ENCODE results near the gene TAF4. TPM values are rescaled to one million over a fixed set of nuclear protein-coding genes. Genes with fewer than 3 reads are reported as not detected.

The TAF4 gene
- total and polyA plus RNA-seq, 2 of the 13 experiments (the other 11 are each of a cell fraction or from before 2014, with no cell fraction given), result 5.9 to 12.0 TPM

DNA sequence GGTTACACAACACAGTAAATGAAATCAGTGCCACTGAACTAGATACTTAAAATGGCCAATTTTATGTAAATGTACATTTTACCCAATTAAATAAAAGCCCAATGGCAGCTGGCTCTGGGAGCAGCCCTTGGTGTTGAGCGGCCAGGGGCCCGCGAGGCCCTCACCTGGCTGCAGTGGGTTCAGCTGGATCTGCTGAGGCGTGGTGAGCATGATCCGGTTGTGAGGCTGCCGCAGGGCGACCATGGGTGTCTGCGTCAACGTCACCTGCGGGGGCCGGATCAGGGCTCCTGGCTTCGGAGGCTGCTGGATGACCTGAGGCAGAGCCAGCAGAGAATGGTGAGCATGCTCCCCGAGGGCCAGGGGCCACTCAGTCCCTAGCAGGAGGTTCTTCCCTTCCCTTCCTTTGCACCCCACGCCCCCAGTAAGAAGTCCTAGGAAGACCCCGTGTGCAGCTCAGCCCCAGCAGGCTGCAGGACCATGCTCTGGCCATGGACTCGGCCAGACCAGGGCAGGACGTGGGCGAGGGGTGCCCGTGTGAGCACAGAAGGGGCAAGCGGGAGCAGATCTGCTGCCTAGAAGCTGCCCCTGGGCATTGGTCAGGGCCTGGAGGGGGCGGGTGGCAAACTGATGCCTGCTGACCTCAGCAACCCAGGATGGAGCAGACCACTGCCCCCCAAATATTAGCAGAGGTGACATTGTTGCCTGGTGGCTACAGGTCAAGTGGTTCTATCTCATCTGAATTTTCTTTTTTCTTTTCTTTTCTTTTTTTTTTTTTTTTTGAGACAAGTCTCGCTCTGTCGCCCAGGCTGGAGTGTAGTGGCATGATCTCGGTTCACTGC is 61.9 kb downstream of the TAF4 start (continued):
- TF ChIP-seq ZNF737 (CRISPR knock-in tag; IDR thresholded peaks at IDR 0.05; ENCODE audit: borderline replicate concordance) (no peak), NR3C1 (CRISPR knock-in tag; IDR thresholded peaks at IDR 0.05) (no peak), GLI4 (CRISPR knock-in tag; IDR thresholded peaks at IDR 0.05; ENCODE audit: borderline replicate concordance) (no peak), NR2F1 (CRISPR knock-in tag; IDR thresholded peaks at IDR 0.05) (no peak), RARA (CRISPR knock-in tag; IDR thresholded peaks at IDR 0.05) (no peak), ZNF331 (CRISPR knock-in tag; IDR thresholded peaks at IDR 0.05) (no peak), AGO2 (optimal IDR thresholded peaks at IDR 0.05; ENCODE audit: low read depth, low read length) (peak; percentile 43), ZBTB7B (CRISPR knock-in tag; IDR thresholded peaks at IDR 0.05) (no peak), THAP11 (CRISPR knock-in tag; IDR thresholded peaks at IDR 0.05) (no peak), ZSCAN20 (CRISPR knock-in tag; IDR thresholded peaks at IDR 0.05; ENCODE audit: borderline replicate concordance) (no peak), PCBP1 (IDR thresholded peaks at IDR 0.05; ENCODE audit: borderline replicate concordance, low read depth, low read length) (no peak), RAD51 (IDR thresholded peaks at IDR 0.05; ENCODE audit: borderline replicate concordance) (no peak), PAWR (CRISPR knock-in tag; IDR thresholded peaks at IDR 0.05; ENCODE audit: borderline replicate concordance) (no peak), ZNF253 (CRISPR knock-in tag; IDR thresholded peaks at IDR 0.05; ENCODE audit: borderline replicate concordance) (peak; percentile 49; the same call in 1 of the 2 replicates), RARG (CRISPR knock-in tag; IDR thresholded peaks at IDR 0.05; ENCODE audit: low read depth) (no peak), ZNF75D (CRISPR knock-in tag; IDR thresholded peaks at IDR 0.05; ENCODE audit: borderline replicate concordance) (no peak)
- TF ChIP-seq, protein P1, sequence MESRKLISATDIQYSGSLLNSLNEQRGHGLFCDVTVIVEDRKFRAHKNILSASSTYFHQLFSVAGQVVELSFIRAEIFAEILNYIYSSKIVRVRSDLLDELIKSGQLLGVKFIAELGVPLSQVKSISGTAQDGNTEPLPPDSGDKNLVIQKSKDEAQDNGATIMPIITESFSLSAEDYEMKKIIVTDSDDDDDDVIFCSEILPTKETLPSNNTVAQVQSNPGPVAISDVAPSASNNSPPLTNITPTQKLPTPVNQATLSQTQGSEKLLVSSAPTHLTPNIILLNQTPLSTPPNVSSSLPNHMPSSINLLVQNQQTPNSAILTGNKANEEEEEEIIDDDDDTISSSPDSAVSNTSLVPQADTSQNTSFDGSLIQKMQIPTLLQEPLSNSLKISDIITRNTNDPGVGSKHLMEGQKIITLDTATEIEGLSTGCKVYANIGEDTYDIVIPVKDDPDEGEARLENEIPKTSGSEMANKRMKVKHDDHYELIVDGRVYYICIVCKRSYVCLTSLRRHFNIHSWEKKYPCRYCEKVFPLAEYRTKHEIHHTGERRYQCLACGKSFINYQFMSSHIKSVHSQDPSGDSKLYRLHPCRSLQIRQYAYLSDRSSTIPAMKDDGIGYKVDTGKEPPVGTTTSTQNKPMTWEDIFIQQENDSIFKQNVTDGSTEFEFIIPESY (CRISPR knock-in tag; IDR thresholded peaks at IDR 0.05), result peak; percentile 49; the same call in 1 of the 2 replicates
- TF ChIP-seq, protein P2, sequence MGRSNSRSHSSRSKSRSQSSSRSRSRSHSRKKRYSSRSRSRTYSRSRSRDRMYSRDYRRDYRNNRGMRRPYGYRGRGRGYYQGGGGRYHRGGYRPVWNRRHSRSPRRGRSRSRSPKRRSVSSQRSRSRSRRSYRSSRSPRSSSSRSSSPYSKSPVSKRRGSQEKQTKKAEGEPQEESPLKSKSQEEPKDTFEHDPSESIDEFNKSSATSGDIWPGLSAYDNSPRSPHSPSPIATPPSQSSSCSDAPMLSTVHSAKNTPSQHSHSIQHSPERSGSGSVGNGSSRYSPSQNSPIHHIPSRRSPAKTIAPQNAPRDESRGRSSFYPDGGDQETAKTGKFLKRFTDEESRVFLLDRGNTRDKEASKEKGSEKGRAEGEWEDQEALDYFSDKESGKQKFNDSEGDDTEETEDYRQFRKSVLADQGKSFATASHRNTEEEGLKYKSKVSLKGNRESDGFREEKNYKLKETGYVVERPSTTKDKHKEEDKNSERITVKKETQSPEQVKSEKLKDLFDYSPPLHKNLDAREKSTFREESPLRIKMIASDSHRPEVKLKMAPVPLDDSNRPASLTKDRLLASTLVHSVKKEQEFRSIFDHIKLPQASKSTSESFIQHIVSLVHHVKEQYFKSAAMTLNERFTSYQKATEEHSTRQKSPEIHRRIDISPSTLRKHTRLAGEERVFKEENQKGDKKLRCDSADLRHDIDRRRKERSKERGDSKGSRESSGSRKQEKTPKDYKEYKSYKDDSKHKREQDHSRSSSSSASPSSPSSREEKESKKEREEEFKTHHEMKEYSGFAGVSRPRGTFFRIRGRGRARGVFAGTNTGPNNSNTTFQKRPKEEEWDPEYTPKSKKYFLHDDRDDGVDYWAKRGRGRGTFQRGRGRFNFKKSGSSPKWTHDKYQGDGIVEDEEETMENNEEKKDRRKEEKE (IDR thresholded peaks at IDR 0.05), result no peak
- TF ChIP-seq, protein P3, sequence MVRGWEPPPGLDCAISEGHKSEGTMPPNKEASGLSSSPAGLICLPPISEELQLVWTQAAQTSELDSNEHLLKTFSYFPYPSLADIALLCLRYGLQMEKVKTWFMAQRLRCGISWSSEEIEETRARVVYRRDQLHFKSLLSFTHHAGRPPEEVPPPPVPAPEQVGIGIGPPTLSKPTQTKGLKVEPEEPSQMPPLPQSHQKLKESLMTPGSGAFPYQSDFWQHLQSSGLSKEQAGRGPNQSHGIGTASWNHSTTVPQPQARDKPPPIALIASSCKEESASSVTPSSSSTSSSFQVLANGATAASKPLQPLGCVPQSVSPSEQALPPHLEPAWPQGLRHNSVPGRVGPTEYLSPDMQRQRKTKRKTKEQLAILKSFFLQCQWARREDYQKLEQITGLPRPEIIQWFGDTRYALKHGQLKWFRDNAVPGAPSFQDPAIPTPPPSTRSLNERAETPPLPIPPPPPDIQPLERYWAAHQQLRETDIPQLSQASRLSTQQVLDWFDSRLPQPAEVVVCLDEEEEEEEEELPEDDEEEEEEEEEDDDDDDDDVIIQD (CRISPR knock-in tag; IDR thresholded peaks at IDR 0.05; ENCODE audit: low read depth), result no peak
- TF ChIP-seq, protein P4, sequence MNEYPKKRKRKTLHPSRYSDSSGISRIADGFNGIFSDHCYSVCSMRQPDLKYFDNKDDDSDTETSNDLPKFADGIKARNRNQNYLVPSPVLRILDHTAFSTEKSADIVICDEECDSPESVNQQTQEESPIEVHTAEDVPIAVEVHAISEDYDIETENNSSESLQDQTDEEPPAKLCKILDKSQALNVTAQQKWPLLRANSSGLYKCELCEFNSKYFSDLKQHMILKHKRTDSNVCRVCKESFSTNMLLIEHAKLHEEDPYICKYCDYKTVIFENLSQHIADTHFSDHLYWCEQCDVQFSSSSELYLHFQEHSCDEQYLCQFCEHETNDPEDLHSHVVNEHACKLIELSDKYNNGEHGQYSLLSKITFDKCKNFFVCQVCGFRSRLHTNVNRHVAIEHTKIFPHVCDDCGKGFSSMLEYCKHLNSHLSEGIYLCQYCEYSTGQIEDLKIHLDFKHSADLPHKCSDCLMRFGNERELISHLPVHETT (CRISPR knock-in tag; conservative IDR thresholded peaks at IDR 0.05), result no peak

Data from HepG2 (cell line).